DMS114 treated with DMSO at 0.1 percent for 48 hours (cell line): ENCODE results near the gene ZBTB16.

Source experiments
- DNase-seq: peaks from one replicate; lab custom pipeline; 2025; ENCODE audit not compliant: unreplicated experiment; lab: John Stamatoyannopoulos, UW

Gene ZBTB16

DNA sequence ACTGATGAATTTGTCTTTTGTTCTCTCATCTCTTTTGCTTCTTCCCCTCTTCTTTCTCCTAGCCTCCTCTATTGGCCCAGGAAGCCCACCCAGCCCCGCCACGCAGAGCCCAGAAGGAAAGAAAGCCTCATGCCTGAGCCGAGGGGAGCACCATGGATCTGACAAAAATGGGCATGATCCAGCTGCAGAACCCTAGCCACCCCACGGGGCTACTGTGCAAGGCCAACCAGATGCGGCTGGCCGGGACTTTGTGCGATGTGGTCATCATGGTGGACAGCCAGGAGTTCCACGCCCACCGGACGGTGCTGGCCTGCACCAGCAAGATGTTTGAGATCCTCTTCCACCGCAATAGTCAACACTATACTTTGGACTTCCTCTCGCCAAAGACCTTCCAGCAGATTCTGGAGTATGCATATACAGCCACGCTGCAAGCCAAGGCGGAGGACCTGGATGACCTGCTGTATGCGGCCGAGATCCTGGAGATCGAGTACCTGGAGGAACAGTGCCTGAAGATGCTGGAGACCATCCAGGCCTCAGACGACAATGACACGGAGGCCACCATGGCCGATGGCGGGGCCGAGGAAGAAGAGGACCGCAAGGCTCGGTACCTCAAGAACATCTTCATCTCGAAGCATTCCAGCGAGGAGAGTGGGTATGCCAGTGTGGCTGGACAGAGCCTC lies 3.8 kb downstream of the ZBTB16 start:
- DNase-seq: no peak

DNA sequence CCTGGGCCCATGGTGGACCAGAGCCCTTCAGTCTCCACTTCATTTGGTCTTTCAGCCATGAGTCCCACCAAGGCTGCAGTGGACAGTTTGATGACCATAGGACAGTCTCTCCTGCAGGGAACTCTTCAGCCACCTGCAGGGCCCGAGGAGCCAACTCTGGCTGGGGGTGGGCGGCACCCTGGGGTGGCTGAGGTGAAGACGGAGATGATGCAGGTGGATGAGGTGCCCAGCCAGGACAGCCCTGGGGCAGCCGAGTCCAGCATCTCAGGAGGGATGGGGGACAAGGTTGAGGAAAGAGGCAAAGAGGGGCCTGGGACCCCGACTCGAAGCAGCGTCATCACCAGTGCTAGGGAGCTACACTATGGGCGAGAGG lies 4.3 kb downstream of the ZBTB16 start:
- DNase-seq: no peak

DNA sequence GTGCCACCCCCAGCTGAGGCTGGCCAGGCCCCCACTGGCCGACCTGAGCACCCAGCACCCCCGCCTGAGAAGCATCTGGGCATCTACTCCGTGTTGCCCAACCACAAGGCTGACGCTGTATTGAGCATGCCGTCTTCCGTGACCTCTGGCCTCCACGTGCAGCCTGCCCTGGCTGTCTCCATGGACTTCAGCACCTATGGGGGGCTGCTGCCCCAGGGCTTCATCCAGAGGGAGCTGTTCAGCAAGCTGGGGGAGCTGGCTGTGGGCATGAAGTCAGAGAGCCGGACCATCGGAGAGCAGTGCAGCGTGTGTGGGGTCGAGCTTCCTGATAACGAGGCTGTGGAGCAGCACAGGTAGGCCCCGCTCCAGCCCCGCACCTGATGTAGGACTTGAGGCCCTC lies 4.7 kb downstream of the ZBTB16 start:
- no peak for DNase-seq

DNA sequence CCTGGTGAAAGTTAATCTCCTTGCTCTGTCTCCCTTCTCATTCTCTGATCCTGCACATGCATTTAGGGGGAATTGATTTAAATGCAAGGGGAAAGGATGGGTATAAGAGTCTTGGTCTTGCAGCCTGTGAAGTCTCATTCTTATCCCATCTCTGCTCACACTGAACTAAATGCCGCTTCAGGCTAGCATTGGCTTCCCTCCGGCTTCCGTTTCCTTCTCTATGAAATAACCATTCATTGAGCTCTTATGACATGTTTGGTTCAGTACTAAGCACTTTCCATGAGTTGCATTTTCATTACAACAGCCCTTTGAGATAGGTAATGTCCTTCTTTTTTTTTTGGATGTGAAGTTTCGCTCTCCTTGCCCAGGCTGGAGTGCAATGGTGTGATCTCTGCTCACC lies 5.6 kb downstream of the ZBTB16 start:
- DNase-seq: no peak

DNA sequence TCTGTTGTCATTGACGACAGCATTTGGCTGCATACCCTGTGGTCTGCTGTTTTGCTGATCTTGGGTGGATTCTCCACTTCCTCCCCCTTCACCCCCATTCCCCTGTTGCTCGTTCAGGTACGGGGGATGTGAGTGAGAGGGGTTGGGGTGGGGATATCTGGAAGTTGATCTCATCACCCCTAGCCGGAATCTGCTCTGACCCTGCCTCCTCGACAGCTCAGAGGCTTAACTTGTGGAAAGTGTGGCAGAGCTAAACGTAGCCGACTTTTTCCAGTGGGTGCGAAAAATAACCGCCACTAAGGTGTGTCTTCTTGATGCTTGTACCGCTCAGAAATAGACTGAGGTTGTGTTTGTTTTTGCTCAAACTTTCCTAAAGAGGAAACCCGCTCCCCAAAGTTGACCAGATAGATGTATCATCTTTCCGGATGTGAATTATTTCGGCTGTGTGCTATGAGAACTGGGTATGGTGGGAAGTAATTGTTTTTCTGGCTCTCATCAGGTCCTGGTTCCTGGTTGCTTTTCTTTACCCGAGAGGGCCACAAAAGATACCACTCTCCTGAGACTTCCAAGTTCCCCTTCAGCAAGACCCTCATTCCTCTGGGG lies 6.6 kb downstream of the ZBTB16 start:
- DNase-seq: no peak

DNA sequence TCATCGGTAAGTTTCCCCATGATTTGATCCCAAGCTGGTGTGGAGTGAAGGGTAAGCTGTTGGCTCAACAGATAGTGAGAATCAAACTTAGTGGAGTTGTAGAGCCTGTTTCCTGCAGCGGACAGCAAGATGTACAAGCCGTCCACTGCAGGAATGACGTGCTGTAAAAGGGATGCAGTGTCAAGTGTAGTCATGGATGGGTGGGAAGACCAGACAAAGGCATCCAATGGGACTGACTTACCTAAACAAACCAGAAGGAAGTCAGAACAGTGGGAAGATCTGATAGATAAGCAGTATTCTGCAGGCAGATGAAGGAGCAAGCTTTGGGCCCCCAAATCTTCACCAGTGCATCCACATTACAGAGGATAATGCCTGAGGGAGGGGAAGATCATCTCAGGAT lies 8.8 kb downstream of the ZBTB16 start:
- no peak for DNase-seq

DNA sequence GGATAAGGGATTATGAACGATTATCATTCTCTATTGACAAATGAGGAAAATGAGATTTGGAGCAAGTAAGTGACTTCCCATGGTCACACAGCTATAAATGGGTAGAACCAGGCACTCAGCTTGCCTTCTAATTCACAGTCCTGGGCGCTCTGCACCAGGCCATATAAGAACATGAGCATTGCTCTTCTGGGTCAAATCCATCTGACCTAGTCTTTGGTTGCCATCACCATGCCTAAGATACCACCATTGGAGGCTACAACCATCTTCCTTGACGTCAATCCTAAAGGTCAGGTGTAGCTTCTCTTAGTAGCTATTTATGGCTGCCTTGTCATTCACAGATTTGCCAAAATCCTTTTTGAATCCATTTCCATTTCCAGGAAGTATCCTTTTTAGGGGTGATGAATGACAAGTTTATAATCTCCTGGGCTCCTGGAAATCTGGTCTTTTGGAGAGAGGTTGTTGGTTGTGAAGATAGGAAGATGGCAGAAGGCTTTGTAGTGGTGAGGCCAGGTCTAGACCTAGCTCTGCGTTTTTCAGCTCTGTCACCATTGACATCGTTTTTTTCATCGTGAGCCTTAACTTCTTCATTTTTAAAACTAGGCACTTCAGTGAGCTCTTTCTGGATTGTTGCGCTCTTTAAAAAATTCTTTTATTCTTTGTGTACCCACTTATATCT lies 11.1 kb downstream of the ZBTB16 start:
- no peak for DNase-seq

DNA sequence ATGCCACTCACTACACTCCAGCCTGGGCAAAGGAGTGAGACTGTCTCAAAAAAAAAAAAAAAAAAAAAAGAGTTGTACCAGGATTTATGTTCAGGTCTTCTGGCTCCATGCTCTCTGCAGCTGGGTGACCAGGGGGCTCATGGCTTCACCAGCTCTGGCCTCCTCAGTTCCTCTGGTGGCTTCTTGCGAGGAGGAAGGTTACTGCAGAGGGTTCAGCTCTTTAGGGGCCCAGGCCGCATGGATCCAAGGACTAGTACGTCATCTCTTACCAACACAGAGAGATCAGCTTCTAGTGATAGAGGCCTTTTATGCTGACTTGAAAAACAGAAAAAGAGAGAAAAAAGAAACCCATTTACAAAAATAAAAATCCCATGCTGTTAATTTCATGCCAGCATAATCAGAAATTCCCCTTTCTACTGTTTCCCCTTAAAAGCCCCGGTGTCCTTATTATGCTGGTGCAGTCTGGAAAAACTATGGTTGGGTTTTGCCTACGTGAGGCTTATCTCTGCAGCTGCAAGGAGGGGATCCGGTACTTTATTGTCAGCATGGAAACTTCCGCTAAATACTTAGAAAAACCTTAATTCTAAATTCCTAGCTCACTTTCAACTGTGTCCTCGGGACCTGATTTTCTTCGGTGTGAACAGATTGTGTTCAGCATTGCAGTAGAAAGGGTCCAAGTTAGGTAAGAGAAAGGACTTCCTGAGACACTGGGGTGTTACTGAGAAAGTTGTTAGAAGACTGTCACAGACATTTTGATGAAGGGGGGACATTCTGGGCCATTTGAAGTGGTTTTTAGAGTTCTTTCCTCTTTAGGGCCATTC lies 13.7 kb downstream of the ZBTB16 start:
- no peak for DNase-seq

DNA sequence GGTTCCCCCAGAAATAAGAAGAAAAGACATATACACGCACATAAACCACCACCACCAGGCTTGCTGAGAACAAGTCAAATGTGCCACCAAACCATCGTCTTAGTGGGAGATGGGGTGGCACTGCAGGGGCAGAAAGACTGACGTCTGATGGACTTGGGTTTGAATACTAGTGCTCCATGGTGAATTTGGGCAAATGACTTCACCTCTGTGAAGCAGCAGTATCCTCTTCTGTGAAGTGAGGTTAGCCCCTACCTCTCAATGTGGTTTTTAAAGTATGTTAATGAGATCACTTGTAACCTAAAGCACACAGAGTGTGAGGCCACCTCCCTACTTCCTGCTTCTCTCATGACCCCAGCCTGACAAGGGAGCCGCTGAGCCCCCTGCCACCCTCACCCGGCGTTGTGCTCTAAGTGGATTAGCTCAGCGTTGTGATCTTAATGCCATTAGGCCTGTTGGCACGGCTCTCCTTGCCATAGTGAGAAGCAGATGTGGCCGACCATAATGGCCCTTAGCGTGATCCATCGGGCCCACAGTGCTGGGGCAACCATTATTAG lies 14.4 kb downstream of the ZBTB16 start:
- no peak for DNase-seq

DNA sequence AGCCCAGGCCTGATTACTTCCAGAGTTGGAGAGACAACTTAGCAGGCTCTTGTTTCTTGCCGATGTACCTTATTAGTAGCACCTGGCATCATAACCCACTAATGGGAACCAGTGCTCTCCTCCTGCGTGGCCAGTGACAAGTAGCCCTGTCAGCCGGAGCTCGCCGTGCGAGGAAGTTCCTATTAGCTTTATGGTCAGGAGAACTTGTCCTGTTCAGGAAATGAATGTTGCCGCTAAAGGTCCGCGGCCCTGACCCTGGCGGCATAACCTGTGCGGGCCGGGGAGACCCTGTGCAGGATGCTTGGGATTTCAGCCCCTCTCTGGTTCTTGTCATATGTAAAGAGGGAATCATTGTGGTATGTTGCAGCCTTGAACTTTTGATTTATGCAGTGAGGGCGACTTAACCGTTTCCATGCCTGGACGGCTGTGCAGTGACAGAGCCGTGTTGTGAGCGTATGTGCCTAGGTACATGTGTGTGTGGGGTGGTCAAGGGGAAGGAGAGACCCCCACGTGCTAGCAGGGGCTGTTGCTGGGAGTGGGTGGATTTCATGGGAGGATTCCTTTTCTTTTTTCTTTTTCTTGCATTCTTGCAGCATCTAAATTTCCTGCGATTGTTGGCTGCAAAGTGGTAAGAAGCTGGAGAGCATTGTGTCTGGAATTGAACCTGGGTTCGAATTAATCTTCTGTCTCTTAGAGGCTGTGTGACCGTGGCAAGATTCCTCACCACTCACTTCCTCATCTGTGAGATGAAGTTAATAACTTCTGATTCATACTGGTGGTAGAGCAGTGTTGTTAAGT lies 15.2 kb downstream of the ZBTB16 start:
- DNase-seq: no peak

DNA sequence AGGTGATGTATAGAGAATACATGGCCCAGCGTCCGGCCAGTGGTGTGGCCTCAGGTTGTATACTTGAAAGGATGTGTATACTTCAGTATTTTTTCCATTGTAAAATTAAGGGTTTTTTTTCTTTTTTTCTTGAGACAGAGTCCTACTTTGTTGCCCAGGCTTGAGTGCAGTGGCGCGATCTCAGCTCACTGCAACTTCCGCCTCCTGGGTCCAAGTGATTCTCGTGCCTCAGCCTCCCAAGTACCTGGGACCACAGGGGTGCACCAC lies 15.8 kb downstream of the ZBTB16 start:
- no peak for DNase-seq

DNA sequence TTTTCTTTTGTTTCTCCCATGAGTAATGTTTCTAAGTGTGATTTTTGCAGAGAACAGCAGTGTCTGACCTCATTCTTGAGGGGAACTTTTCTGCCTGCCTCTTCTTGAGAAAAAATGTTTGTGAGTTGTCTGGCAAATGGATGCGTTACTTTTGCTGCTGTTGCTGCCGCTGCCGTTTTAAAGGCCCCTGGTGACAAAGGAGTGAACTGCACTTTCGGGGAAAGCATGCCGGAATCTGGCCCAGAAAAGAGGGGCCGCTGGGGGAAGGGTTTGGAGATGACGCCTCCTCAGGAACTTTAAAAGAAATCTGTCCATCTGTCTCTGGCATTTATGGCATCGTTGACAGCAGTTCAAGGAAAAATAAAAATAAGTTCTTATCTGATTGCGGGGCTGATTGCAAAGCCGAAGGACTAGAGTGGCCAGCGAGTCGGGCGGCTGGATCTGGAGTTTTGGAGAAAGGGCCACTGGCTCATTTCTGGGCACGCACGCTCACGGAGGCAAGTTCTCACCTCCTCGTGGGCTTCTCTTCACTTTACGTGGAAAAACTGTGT lies 16.5 kb downstream of the ZBTB16 start:
- DNase-seq: peak; percentile 15

DNA sequence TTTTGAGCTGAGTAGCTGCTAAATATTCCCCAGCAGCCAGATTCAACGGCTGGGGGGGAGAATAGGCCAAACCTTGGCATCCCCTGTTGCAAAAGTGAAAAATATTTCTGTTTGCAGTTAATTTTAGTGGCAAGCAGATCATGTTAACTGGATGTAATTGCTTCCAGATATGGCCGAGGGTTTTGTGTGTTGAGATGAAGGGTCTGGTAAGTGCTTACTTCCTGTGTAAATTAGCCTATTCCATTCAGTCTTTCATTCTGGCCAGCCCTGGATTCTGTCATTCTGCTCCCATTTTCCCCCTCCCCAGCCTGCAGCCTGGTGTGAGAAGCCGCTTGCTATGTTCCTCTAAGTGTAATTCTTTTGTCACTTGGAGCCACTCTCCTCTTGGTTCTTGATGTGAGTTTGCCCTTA lies 17.4 kb downstream of the ZBTB16 start:
- DNase-seq: no peak

DNA sequence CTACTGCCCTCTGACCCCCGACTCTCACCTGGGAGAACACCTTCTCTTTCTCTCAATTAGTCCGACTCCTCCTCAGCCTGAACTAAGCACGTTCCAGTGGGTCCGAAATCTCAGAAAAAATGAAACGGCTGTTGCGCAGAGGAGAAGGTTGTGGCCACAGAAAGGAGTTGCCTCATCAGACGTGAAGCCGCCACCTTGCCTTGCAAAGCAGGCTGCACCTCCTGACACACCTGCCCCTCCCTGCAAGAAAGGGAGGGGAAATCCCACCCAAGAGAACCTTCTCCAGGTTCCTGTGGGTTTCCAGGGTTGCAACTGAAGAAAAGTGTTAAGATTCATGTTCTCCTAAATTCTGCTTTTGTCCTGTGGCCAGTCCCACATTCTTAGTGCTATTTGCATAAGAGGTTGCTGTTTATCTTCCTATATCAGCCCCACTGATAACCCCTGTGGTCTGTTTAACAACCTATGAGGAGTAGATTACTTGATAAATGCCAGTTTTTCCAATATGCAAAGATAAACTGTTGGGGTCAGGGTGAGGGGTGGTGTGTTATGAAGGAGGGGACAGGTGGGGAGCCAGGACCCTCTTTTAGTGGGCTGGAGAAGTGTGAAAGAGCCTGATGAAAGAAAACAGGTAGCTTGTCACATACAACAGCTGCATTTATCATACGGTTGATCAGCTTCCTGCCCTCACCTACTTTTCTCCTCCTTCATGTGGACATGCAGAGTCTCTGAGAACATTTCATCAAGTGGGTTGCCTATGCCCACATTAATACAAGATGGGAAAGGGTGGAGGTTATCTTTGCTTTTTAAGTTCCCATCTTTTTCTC lies 18.2 kb downstream of the ZBTB16 start:
- DNase-seq: no peak

DNA sequence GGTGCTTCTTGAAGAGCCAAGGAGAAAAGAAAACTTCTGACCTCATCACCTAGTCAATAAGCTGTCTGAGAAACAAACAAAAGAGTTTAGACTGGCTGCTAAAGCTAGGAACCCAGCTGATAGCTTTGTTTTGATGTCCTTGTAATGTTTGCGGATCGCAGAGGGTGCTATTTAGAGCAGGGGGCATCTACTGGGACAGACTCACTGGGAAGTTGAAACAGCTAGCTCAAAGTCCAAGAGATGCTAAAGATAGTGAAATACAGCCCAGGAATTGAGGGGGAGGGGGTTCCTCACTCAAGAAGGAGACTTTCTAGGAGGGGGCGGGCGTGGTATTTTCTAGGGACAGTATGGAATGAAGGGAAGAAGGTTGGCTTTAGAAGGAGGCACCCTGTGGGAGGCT lies 18.9 kb downstream of the ZBTB16 start:
- no peak for DNase-seq

DNA sequence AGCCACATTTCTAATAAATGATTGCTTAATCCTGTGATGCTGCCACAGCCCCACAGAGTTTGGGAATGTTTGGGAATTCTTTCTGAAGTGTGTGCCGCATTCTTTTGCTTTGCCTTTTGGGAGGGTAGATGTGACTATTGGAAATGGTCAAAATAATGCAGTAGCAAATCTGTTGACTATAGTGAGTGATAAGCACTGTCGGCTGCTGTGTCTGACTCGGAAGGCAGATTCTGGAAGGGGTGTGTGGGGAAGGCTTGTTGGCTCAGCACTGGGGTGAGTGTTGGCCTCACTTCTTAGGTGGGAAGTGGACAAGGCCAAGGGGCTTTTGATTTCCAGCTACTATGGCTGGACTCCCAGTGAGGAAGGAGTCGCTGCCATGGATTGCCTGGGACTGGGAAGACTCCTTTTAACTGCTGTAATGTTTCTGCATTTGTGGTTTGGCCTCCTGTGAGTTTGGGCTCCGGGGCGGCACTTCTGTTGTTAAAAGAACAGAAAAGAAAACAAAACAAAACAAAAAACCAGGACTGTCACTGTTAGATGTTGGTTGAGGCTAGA lies 20.1 kb downstream of the ZBTB16 start:
- no peak for DNase-seq

DNA sequence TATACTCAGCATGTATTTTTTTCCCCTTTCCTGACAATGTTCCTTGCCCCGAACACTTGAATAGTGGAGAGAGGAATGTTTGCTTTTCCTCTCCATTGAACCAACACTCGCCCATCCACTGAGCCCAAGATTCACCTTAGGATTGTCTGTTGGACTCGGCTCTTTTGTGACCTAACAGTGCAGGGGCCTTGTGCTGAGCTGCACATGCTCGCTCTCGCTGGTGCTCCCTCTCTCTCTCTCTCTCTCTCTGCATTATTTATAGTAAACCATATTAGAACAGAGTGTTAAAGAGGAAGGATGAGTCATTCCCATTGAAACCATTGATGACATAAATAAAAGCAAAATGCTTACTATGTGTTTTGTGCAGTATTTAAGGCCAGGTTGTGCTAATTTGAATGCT lies 20.7 kb downstream of the ZBTB16 start:
- DNase-seq: no peak

DNA sequence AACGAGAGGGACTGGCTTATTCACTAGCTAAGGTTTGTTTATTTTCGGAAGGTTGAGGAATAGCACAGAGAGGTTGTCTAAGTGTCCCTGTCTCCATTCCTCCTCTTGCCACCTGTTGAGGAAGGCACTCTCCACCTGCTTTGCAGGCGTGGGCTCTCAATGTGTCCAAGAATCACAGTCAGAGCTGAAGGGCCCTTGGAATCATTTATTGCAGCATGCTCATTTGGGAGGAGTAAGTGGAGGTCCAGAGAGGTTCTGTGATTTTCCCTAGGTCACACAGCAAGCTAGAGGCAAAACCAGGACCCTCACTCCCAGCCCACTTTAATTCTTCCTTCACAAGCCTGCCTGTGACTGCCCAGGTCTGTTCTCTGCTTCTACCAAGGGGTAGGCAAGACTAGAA lies 21.3 kb downstream of the ZBTB16 start:
- no peak for DNase-seq

DNA sequence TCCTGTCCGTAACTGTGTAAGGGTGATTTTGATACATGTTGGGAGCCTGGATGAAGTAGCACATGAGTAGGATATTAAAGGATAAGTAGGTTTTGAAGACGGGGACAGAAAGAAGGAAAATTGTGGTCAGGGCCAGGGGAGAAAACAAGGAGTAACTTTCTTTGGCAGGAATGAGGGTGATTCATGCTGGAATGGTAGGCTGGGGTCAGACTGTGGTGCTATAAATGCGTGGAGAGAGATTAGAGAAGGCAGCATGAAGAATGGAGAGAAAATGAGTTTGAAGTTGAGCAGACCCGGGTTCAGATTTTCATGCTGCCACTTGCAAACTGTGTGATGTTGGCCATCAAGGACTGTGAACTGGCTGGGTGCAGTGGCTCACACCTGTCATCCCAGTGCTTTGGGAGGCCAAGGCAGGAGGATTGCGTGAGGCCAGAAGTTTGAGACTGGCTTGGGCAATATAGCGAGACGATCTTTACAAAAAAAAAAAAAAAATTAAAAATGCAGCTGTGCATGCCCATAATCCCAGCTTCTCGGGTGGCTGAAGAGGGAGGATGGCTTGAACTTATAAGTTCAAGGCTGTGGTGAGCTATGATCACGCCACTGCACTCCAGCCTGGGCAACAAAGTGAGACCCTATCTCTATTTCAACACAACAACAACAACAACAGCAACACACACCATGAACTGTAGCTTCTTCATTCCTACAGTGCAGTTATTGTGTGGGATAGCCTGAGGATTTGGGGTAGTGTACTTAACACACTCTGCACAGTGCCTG lies 22.3 kb downstream of the ZBTB16 start:
- DNase-seq: no peak
